ENCODE data around the gene MLLT10. TPM values are rescaled to one million over a fixed set of nuclear protein-coding genes. Genes with fewer than 3 reads are reported as not detected.

The MLLT10 gene
- total RNA-seq, 2 experiments from 2014 or later: 43.0 to 49.9 TPM

GRCh38 chr10:21506351-21506750 lies 27.7 kb upstream of the MLLT10 start:
- Mint-ChIP-seq H3K27ac (no peak overlapping the region), H3K27me3 (peaks cover 53% of the 10 kb centered on the region), H3K4me3 (no peak overlapping the region), H3K4me1 (no peaks in the 10 kb centered on the region), H3K9me3 (no peaks in the 10 kb centered on the region), H3K36me3 (ENCODE audit: low read depth) (no peaks in the 10 kb centered on the region)
- no peak for DNase-seq
- CTCF ChIA-PET: interaction anchor here (1.0 kb wide), 1 partner anchor 10 kb away, joined by 4 read pairs; no protein-coding TSS in a partner anchor
- POLR2A ChIA-PET: interaction anchor here (1.8 kb wide), 1 partner anchor 10 kb away, joined by 5 read pairs; no protein-coding TSS in a partner anchor

- Mint-ChIP-seq H3K4me3 (no peak overlapping the region), H3K27me3 (peaks cover 51% of the 10 kb centered on the region), H3K36me3 (ENCODE audit: low read depth) (no peaks in the 10 kb centered on the region), H3K9me3 (no peaks in the 10 kb centered on the region), H3K4me1 (no peaks in the 10 kb centered on the region), H3K27ac (no peak overlapping the region)
- POLR2A ChIA-PET: interaction anchor here (1.8 kb wide), 1 partner anchor 11 kb away, joined by 5 read pairs; no protein-coding TSS in a partner anchor
- CTCF ChIA-PET: interaction anchor here (1.0 kb wide), 1 partner anchor 11 kb away, joined by 4 read pairs; no protein-coding TSS in a partner anchor
- DNase-seq: no peak
Measured at GRCh38 chr10:21507150-21507549, 26.9 kb upstream of the MLLT10 start.

GRCh38 chr10:21508706-21509331 lies 25.2 kb upstream of the MLLT10 start:
- Mint-ChIP-seq H3K36me3 (ENCODE audit: low read depth) (no peaks in the 10 kb centered on the region), H3K4me1 (no peaks in the 10 kb centered on the region), H3K27ac (no peak overlapping the region), H3K9me3 (no peaks in the 10 kb centered on the region), H3K27me3 (peaks cover 52% of the 10 kb centered on the region), H3K4me3 (no peak overlapping the region)
- CTCF ChIA-PET: interaction anchor here (1.3 kb wide), 1 partner anchor 13 kb away, joined by 4 read pairs; no protein-coding TSS in a partner anchor
- POLR2A ChIA-PET: no interaction called here
- DNase-seq: no peak

GRCh38 chr10:21509341-21510240 lies 24.4 kb upstream of the MLLT10 start:
- POLR2A ChIA-PET: no interaction called here
- Mint-ChIP-seq H3K36me3 (ENCODE audit: low read depth) (no peaks in the 10 kb centered on the region), H3K4me3 (no peak overlapping the region), H3K4me1 (no peaks in the 10 kb centered on the region), H3K9me3 (no peaks in the 10 kb centered on the region), H3K27me3 (peaks cover 53% of the 10 kb centered on the region), H3K27ac (no peak overlapping the region)
- CTCF ChIA-PET: interaction anchor here (0.6 kb wide), 1 partner anchor 140 kb away, joined by 3 read pairs; no protein-coding TSS in a partner anchor
- no peak for DNase-seq

GRCh38 chr10:21510241-21511094 lies 23.6 kb upstream of the MLLT10 start:
- no peak for DNase-seq
- CTCF ChIA-PET: interaction anchor here (0.6 to 1.7 kb wide), 2 partner anchors 15 to 139 kb away, joined by 3 to 6 read pairs; no protein-coding TSS in a partner anchor
- no peak overlapping the region for H3K4me3 Mint-ChIP-seq
- no peaks in the 10 kb centered on the region for H3K4me1 Mint-ChIP-seq
- POLR2A ChIA-PET: no interaction called here
- no peaks in the 10 kb centered on the region for H3K9me3 Mint-ChIP-seq
- peaks cover 58% of the 10 kb centered on the region for H3K27me3 Mint-ChIP-seq
- H3K27ac Mint-ChIP-seq: no peak overlapping the region
- H3K36me3 Mint-ChIP-seq (ENCODE audit: low read depth): no peaks in the 10 kb centered on the region

GRCh38 chr10:21511095-21511570 lies 22.9 kb upstream of the MLLT10 start:
- no peak overlapping the region for H3K27ac Mint-ChIP-seq
- H3K27me3 Mint-ChIP-seq: peaks cover 59% of the 10 kb centered on the region
- ChIA-PET CTCF (interaction anchor here (1.7 kb wide), 1 partner anchor 16 kb away, joined by 6 read pairs; no protein-coding TSS in a partner anchor), POLR2A (no interaction called here)
- no peaks in the 10 kb centered on the region for H3K36me3 Mint-ChIP-seq (ENCODE audit: low read depth)
- DNase-seq: no peak
- H3K9me3 Mint-ChIP-seq: no peaks in the 10 kb centered on the region
- no peak overlapping the region for H3K4me3 Mint-ChIP-seq
- H3K4me1 Mint-ChIP-seq: peaks cover 6% of the 10 kb centered on the region

GRCh38 chr10:21511946-21512572 lies 22.0 kb upstream of the MLLT10 start:
- ChIA-PET POLR2A (no interaction called here), CTCF (interaction anchor here (1.7 kb wide), 1 partner anchor 17 kb away, joined by 6 read pairs; no protein-coding TSS in a partner anchor)
- Mint-ChIP-seq H3K27ac (no peak overlapping the region), H3K4me1 (peaks cover 7% of the 10 kb centered on the region), H3K27me3 (peaks cover 56% of the 10 kb centered on the region), H3K9me3 (no peaks in the 10 kb centered on the region), H3K36me3 (ENCODE audit: low read depth) (no peaks in the 10 kb centered on the region), H3K4me3 (no peak overlapping the region)
- DNase-seq: no peak

GRCh38 chr10:21512573-21513404 lies 21.2 kb upstream of the MLLT10 start:
- H3K9me3 Mint-ChIP-seq: no peaks in the 10 kb centered on the region
- peaks cover 57% of the 10 kb centered on the region for H3K27me3 Mint-ChIP-seq
- H3K27ac Mint-ChIP-seq: no peak overlapping the region
- H3K4me1 Mint-ChIP-seq: peaks cover 11% of the 10 kb centered on the region
- no peak overlapping the region for H3K4me3 Mint-ChIP-seq
- POLR2A ChIA-PET: no interaction called here
- DNase-seq: no peak
- no peaks in the 10 kb centered on the region for H3K36me3 Mint-ChIP-seq (ENCODE audit: low read depth)
- CTCF ChIA-PET: no interaction called here

GRCh38 chr10:21513405-21513788 lies 20.6 kb upstream of the MLLT10 start:
- CTCF ChIA-PET: no interaction called here
- Mint-ChIP-seq H3K4me1 (peaks cover 17% of the 10 kb centered on the region), H3K4me3 (no peak overlapping the region), H3K27ac (no peak overlapping the region), H3K27me3 (peaks cover 61% of the 10 kb centered on the region), H3K36me3 (ENCODE audit: low read depth) (no peaks in the 10 kb centered on the region), H3K9me3 (no peaks in the 10 kb centered on the region)
- no peak for DNase-seq
- POLR2A ChIA-PET: no interaction called here

GRCh38 chr10:21514129-21514817 lies 19.8 kb upstream of the MLLT10 start:
- Mint-ChIP-seq H3K27ac (no peak overlapping the region), H3K27me3 (peaks cover 70% of the 10 kb centered on the region), H3K36me3 (ENCODE audit: low read depth) (no peaks in the 10 kb centered on the region), H3K9me3 (no peaks in the 10 kb centered on the region), H3K4me1 (peaks cover 25% of the 10 kb centered on the region), H3K4me3 (no peak overlapping the region)
- ChIA-PET POLR2A (no interaction called here), CTCF (interaction anchor here (3.6 kb wide), 1 partner anchor 17 kb away, joined by 26 read pairs; no protein-coding TSS in a partner anchor)
- no peak for DNase-seq

- H3K4me3 Mint-ChIP-seq: no peak overlapping the region
- H3K9me3 Mint-ChIP-seq: no peaks in the 10 kb centered on the region
- H3K4me1 Mint-ChIP-seq: peaks cover 31% of the 10 kb centered on the region
- H3K36me3 Mint-ChIP-seq (ENCODE audit: low read depth): no peaks in the 10 kb centered on the region
- no peak overlapping the region for H3K27ac Mint-ChIP-seq
- CTCF ChIA-PET: interaction anchor here (3.6 kb wide), 1 partner anchor 18 kb away, joined by 26 read pairs; no protein-coding TSS in a partner anchor
- H3K27me3 Mint-ChIP-seq: peaks cover 76% of the 10 kb centered on the region
- DNase-seq: no peak
- POLR2A ChIA-PET: interaction anchor here (2.2 kb wide), 1 partner anchor 11 kb away, joined by 17 read pairs; the partner anchor contains the start of gene SKIDA1
Measured at GRCh38 chr10:21514818-21515351, 19.1 kb upstream of the MLLT10 start.

Measured in activated CD4-positive, alpha-beta memory T cell treated with anti-CD3 and anti-CD28 coated beads, Interleukin-2, amount 10 ng/mL, durations not matched to agents 7 days and 5 days (primary cell).